Right forelimb (tissue), 1 donor: ENCODE data around the gene CLPSL1.

Experiments
- DNase-seq: peaks from one replicate; pipeline ENCODE4 v3.0.0-alpha.2; 2018

The CLPSL1 gene

GRCh38 chr6:35797837-35798526, 17.2 kb downstream of the CLPSL1 start:
- no peak for DNase-seq

- no peak for DNase-seq
Measured at GRCh38 chr6:35798706-35799105, 17.9 kb downstream of the CLPSL1 start.

GRCh38 chr6:35801148-35801547, 20.3 kb downstream of the CLPSL1 start:
- no peak for DNase-seq

GRCh38 chr6:35804996-35805736, 24.3 kb downstream of the CLPSL1 start, which contains the start of gene LHFPL5:
Gene LHFPL5, plus strand, starts transcription at chr6:35805352. Its CDS starts 319 bp downstream, at chr6:35805671.
- DNase-seq = peak; percentile 76

GRCh38 chr6:35808688-35809087, 27.9 kb downstream of the CLPSL1 start:
- no peak for DNase-seq

- DNase-seq = no peak
Measured at GRCh38 chr6:35809809-35810208, 29.0 kb downstream of the CLPSL1 start.

- no peak for DNase-seq
Measured at GRCh38 chr6:35810971-35811698, 30.3 kb downstream of the CLPSL1 start.

GRCh38 chr6:35811699-35811995, 30.8 kb downstream of the CLPSL1 start:
- DNase-seq = no peak

- no peak for DNase-seq
Measured at GRCh38 chr6:35817515-35817914, 36.7 kb downstream of the CLPSL1 start.

GRCh38 chr6:35823601-35824000, 42.8 kb downstream of the CLPSL1 start:
- no peak for DNase-seq

GRCh38 chr6:35824552-35825192, 43.9 kb downstream of the CLPSL1 start:
- DNase-seq = no peak

- no peak for DNase-seq
Measured at GRCh38 chr6:35829306-35829705, 48.5 kb downstream of the CLPSL1 start.

- no peak for DNase-seq
Measured at GRCh38 chr6:35831257-35832007, 50.6 kb downstream of the CLPSL1 start.

GRCh38 chr6:35833536-35833935, 52.7 kb downstream of the CLPSL1 start:
- no peak for DNase-seq
